Esophagus squamous epithelium (tissue), 4 donors: ENCODE measurements around the gene STK17B.

Source experiments
- POLR2A ChIP-seq, 4 donors: fragments of 450-650 bp; IDR thresholded peaks; one replicate each; pipeline ENCODE4 v1.6.1; 2017; ENCODE audit warnings: antibody characterized with exemption in 4 of 4, mild to moderate bottlenecking in 4 of 4, moderate library complexity in 3 of 4
- TF ChIP-seq, protein P1 (sequence below), 6 experiments: fragments of 450-650 bp in 4 of 6; fragments of 200-600 bp in 2 of 6; sonication (generic) in 2 of 6; IDR thresholded peaks; one replicate each; pipeline ENCODE4 v1.5.1; 2016 to 2019; ENCODE audit warnings: antibody characterized with exemption in 6 of 6, mild to moderate bottlenecking in 4 of 6, moderate library complexity in 4 of 6

DNA sequence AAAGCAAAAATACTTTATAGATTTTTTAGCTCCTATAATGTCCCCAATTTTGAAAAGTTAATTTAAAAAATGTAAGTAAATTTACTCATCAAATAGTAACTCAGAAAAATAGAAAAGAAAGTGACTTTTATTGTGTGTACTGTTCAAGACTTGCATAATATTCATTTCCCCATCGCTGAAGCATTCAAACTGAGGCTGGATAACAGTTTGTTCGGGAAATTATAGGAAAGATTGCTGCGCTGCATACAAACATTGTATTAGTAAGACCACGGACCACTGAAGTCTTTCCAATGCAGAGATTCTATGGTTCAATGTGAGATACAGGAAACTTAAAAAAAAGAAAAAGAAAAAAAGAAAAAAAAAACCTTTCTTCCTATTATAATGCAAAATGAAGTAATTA, 10.4 kb downstream of the STK17B start:
- TF ChIP-seq, protein P1, sequence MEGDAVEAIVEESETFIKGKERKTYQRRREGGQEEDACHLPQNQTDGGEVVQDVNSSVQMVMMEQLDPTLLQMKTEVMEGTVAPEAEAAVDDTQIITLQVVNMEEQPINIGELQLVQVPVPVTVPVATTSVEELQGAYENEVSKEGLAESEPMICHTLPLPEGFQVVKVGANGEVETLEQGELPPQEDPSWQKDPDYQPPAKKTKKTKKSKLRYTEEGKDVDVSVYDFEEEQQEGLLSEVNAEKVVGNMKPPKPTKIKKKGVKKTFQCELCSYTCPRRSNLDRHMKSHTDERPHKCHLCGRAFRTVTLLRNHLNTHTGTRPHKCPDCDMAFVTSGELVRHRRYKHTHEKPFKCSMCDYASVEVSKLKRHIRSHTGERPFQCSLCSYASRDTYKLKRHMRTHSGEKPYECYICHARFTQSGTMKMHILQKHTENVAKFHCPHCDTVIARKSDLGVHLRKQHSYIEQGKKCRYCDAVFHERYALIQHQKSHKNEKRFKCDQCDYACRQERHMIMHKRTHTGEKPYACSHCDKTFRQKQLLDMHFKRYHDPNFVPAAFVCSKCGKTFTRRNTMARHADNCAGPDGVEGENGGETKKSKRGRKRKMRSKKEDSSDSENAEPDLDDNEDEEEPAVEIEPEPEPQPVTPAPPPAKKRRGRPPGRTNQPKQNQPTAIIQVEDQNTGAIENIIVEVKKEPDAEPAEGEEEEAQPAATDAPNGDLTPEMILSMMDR (IDR thresholded peaks at IDR 0.05), result no peak
- no peak for TF ChIP-seq POLR2A (IDR thresholded peaks at IDR 0.05)
